ENCODE measurements around the gene CAPN12.

CAPN12 gene

GRCh38 chr19:38692458-38693379 is 51.6 kb downstream of the CAPN12 start:
- H4K8ac ChIP-seq (ENCODE audit: low read depth, low read length) = peak overlapping the region; percentile 55
- H3K79me1 ChIP-seq (ENCODE audit: low read length) = peaks cover 41% of the 10 kb centered on the region
- no peak overlapping the region for H3K4me3 ChIP-seq (ENCODE audit: low read depth, low read length)
- no peak for DNase-seq
- peak overlapping the region; percentile 87 for H3K4ac ChIP-seq (ENCODE audit: low read depth, low read length)
- H3K9ac ChIP-seq (ENCODE audit: low read length) = no peak overlapping the region
- H3K18ac ChIP-seq (ENCODE audit: low read length) = peak overlapping the region; percentile 71
- peak overlapping the region; percentile 87 for H2BK120ac ChIP-seq (ENCODE audit: insufficient read depth, low read length, poor library complexity)
- peaks cover 41% of the 10 kb centered on the region for H3K79me2 ChIP-seq (ENCODE audit: control insufficient read depth, insufficient read depth, low read length, poor library complexity)
- no CpG with 5 or more reads among the region's 25 CpGs for WGBS (ENCODE audit: extremely low coverage, insufficient coverage, insufficient read length)
- H3K27ac ChIP-seq (ENCODE audit: low read depth, low read length) = peak overlapping the region; percentile 86
- H2BK12ac ChIP-seq (ENCODE audit: low read length) = peak overlapping the region; percentile 78
- peaks cover 47 to 57% of the 10 kb centered on the region in 2 experiments for H3K4me1 ChIP-seq (ENCODE audit: control insufficient read depth in 1 of 2, insufficient read depth in 2 of 2, low read length in 2 of 2)
- H3K36me3 ChIP-seq (ENCODE audit: control insufficient read depth in 1 of 2, insufficient read depth in 2 of 2, low read length in 2 of 2) = peaks cover 45 to 48% of the 10 kb centered on the region in 2 experiments
- H2AK5ac ChIP-seq (ENCODE audit: low read length) = peak overlapping the region; percentile 76
- peak overlapping the region; percentile 9 for H2AFZ ChIP-seq (ENCODE audit: insufficient read depth, low read length, poor library complexity)
- peak overlapping the region; percentile 74 for H2BK5ac ChIP-seq (ENCODE audit: low read depth, low read length, poor library complexity)
- H4K12ac ChIP-seq (ENCODE audit: low read depth, low read length) = no peak overlapping the region
- H3K14ac ChIP-seq (ENCODE audit: low read length) = peak overlapping the region; percentile 77
- no peaks in the 10 kb centered on the region for H3K9me3 ChIP-seq (ENCODE audit: insufficient read depth, low read depth, low read length)
- peak overlapping the region; percentile 64 for H4K91ac ChIP-seq (ENCODE audit: low read depth, low read length)
- H3K27me3 ChIP-seq (ENCODE audit: insufficient read depth, low read length) = no peaks in the 10 kb centered on the region
- no peak overlapping the region for H3K4me2 ChIP-seq (ENCODE audit: low read length)
- H3K23ac ChIP-seq (ENCODE audit: low read length) = no peak overlapping the region

GRCh38 chr19:38691938-38692457 is 52.3 kb downstream of the CAPN12 start:
- peak; percentile 94 to 95 for DNase-seq
- Histone ChIP-seq H2BK5ac (ENCODE audit: low read depth, low read length, poor library complexity) (peak overlapping the region; percentile 74), H3K79me1 (ENCODE audit: low read length) (peaks cover 43% of the 10 kb centered on the region), H2AK5ac (ENCODE audit: low read length) (no peak overlapping the region), H2BK120ac (ENCODE audit: insufficient read depth, low read length, poor library complexity) (peak overlapping the region; percentile 40), H4K12ac (ENCODE audit: low read depth, low read length) (no peak overlapping the region), H3K4ac (ENCODE audit: low read depth, low read length) (no peak overlapping the region), H3K9ac (ENCODE audit: low read length) (no peak overlapping the region), H3K36me3 (ENCODE audit: control insufficient read depth in 1 of 2, insufficient read depth in 2 of 2, low read length in 2 of 2) (peaks cover 40 to 42% of the 10 kb centered on the region in 2 experiments), H3K14ac (ENCODE audit: low read length) (peak overlapping the region; percentile 77), H2BK12ac (ENCODE audit: low read length) (peak overlapping the region; percentile 78), H3K23ac (ENCODE audit: low read length) (no peak overlapping the region), H3K4me2 (ENCODE audit: low read length) (no peak overlapping the region), H3K9me3 (ENCODE audit: insufficient read depth, low read depth, low read length) (no peaks in the 10 kb centered on the region), H3K18ac (ENCODE audit: low read length) (peak overlapping the region; percentile 71), H4K8ac (ENCODE audit: low read depth, low read length) (no peak overlapping the region), H3K27me3 (ENCODE audit: insufficient read depth, low read length) (no peaks in the 10 kb centered on the region), H3K4me1 (ENCODE audit: control insufficient read depth in 1 of 2, insufficient read depth in 2 of 2, low read length in 2 of 2) (peaks cover 46 to 54% of the 10 kb centered on the region in 2 experiments), H3K79me2 (ENCODE audit: control insufficient read depth, insufficient read depth, low read length, poor library complexity) (peaks cover 39% of the 10 kb centered on the region), H4K91ac (ENCODE audit: low read depth, low read length) (peak overlapping the region; percentile 64), H2AFZ (ENCODE audit: insufficient read depth, low read length, poor library complexity) (no peak overlapping the region), H3K4me3 (ENCODE audit: low read depth, low read length) (no peak overlapping the region), H3K27ac (ENCODE audit: low read depth, low read length) (peak overlapping the region; percentile 86)
- no CpG with 5 or more reads among the region's 15 CpGs for WGBS (ENCODE audit: extremely low coverage, insufficient coverage, insufficient read length)

GRCh38 chr19:38690832-38691231 is 53.4 kb downstream of the CAPN12 start:
- H3K4me3 ChIP-seq (ENCODE audit: low read depth, low read length) = no peak overlapping the region
- peak overlapping the region; percentile 70 for H3K4ac ChIP-seq (ENCODE audit: low read depth, low read length)
- no peak overlapping the region for H3K4me2 ChIP-seq (ENCODE audit: low read length)
- H3K27me3 ChIP-seq (ENCODE audit: insufficient read depth, low read length) = no peaks in the 10 kb centered on the region
- H3K79me1 ChIP-seq (ENCODE audit: low read length) = peaks cover 52% of the 10 kb centered on the region
- no peak overlapping the region for H3K9ac ChIP-seq (ENCODE audit: low read length)
- H3K79me2 ChIP-seq (ENCODE audit: control insufficient read depth, insufficient read depth, low read length, poor library complexity) = peaks cover 39% of the 10 kb centered on the region
- DNase-seq = no peak
- no peak overlapping the region for H3K23ac ChIP-seq (ENCODE audit: low read length)
- H4K12ac ChIP-seq (ENCODE audit: low read depth, low read length) = no peak overlapping the region
- WGBS (ENCODE audit: extremely low coverage, insufficient coverage, insufficient read length) = no CpG with 5 or more reads among the region's 7 CpGs
- no peak overlapping the region for H2BK5ac ChIP-seq (ENCODE audit: low read depth, low read length, poor library complexity)
- no peak overlapping the region for H2AK5ac ChIP-seq (ENCODE audit: low read length)
- H4K8ac ChIP-seq (ENCODE audit: low read depth, low read length) = peak overlapping the region; percentile 52
- no peak overlapping the region for H2AFZ ChIP-seq (ENCODE audit: insufficient read depth, low read length, poor library complexity)
- H3K14ac ChIP-seq (ENCODE audit: low read length) = peak overlapping the region; percentile 11
- peaks cover 52 to 60% of the 10 kb centered on the region in 2 experiments for H3K4me1 ChIP-seq (ENCODE audit: control insufficient read depth in 1 of 2, insufficient read depth in 2 of 2, low read length in 2 of 2)
- peak overlapping the region; percentile 58 for H2BK12ac ChIP-seq (ENCODE audit: low read length)
- H3K18ac ChIP-seq (ENCODE audit: low read length) = peak overlapping the region; percentile 44
- peak overlapping the region; percentile 69 for H3K27ac ChIP-seq (ENCODE audit: low read depth, low read length)
- no peaks in the 10 kb centered on the region for H3K9me3 ChIP-seq (ENCODE audit: insufficient read depth, low read depth, low read length)
- H4K91ac ChIP-seq (ENCODE audit: low read depth, low read length) = peak overlapping the region; percentile 33
- peaks cover 31% of the 10 kb centered on the region in 2 experiments for H3K36me3 ChIP-seq (ENCODE audit: control insufficient read depth in 1 of 2, insufficient read depth in 2 of 2, low read length in 2 of 2)
- no peak overlapping the region for H2BK120ac ChIP-seq (ENCODE audit: insufficient read depth, low read length, poor library complexity)

GRCh38 chr19:38690146-38690545 is 54.1 kb downstream of the CAPN12 start:
- no peak overlapping the region for H3K4me2 ChIP-seq (ENCODE audit: low read length)
- H4K91ac ChIP-seq (ENCODE audit: low read depth, low read length) = peak overlapping the region; percentile 3
- no peaks in the 10 kb centered on the region for H3K27me3 ChIP-seq (ENCODE audit: insufficient read depth, low read length)
- H3K23ac ChIP-seq (ENCODE audit: low read length) = no peak overlapping the region
- peaks cover 58 to 61% of the 10 kb centered on the region in 2 experiments for H3K4me1 ChIP-seq (ENCODE audit: control insufficient read depth in 1 of 2, insufficient read depth in 2 of 2, low read length in 2 of 2)
- no peak overlapping the region for H2AFZ ChIP-seq (ENCODE audit: insufficient read depth, low read length, poor library complexity)
- H3K18ac ChIP-seq (ENCODE audit: low read length) = peak overlapping the region; percentile 4
- H2AK5ac ChIP-seq (ENCODE audit: low read length) = no peak overlapping the region
- H3K79me1 ChIP-seq (ENCODE audit: low read length) = peaks cover 58% of the 10 kb centered on the region
- H3K4ac ChIP-seq (ENCODE audit: low read depth, low read length) = peak overlapping the region; percentile 10
- H3K27ac ChIP-seq (ENCODE audit: low read depth, low read length) = peak overlapping the region; percentile 30
- peak overlapping the region; percentile 2 for H2BK5ac ChIP-seq (ENCODE audit: low read depth, low read length, poor library complexity)
- H3K9me3 ChIP-seq (ENCODE audit: insufficient read depth, low read depth, low read length) = no peaks in the 10 kb centered on the region
- peak overlapping the region; percentile 18 for H3K14ac ChIP-seq (ENCODE audit: low read length)
- H3K4me3 ChIP-seq (ENCODE audit: low read depth, low read length) = no peak overlapping the region
- peak overlapping the region; percentile 2 for H4K12ac ChIP-seq (ENCODE audit: low read depth, low read length)
- H4K8ac ChIP-seq (ENCODE audit: low read depth, low read length) = no peak overlapping the region
- peaks cover 24% of the 10 kb centered on the region in 2 experiments for H3K36me3 ChIP-seq (ENCODE audit: control insufficient read depth in 1 of 2, insufficient read depth in 2 of 2, low read length in 2 of 2)
- WGBS (ENCODE audit: extremely low coverage, insufficient coverage, insufficient read length) = no CpG with 5 or more reads among the region's 14 CpGs
- H2BK120ac ChIP-seq (ENCODE audit: insufficient read depth, low read length, poor library complexity) = peak overlapping the region; percentile 4
- peaks cover 41% of the 10 kb centered on the region for H3K79me2 ChIP-seq (ENCODE audit: control insufficient read depth, insufficient read depth, low read length, poor library complexity)
- no peak for DNase-seq
- no peak overlapping the region for H2BK12ac ChIP-seq (ENCODE audit: low read length)
- no peak overlapping the region for H3K9ac ChIP-seq (ENCODE audit: low read length)

Measured in trophoblast cell (in vitro differentiated cells and primary cell).